Trophoblast cell (in vitro differentiated cells and primary cell): ENCODE results near the gene CSH1.
"Not testable (repeated sequence)": the region's sequence is repeated elsewhere in the genome, so short reads cannot be mapped to it uniquely, and the experiment has no call there.

Source experiments
- DNase-seq, 2 donors: peaks; one replicate each; pipeline ENCODE4 v3.0.0-alpha.2; 2016
- H2AFZ ChIP-seq: 2 replicates; pipeline ENCODE4 v1.6.1; 2013; ENCODE audit warnings: low read length, moderate library complexity, mild to moderate bottlenecking; ENCODE audit not compliant: insufficient read depth, poor library complexity
- H2AK5ac ChIP-seq: 2 replicates; pipeline ENCODE4 v1.6.1; 2013; ENCODE audit warnings: mild to moderate bottlenecking, low read length
- H2BK120ac ChIP-seq: 2 replicates; pipeline ENCODE4 v1.6.1; 2013; ENCODE audit warnings: low read length, mild to moderate bottlenecking, moderate library complexity; ENCODE audit not compliant: insufficient read depth, poor library complexity
- H2BK12ac ChIP-seq: 2 replicates; pipeline ENCODE4 v1.6.1; 2013; ENCODE audit warnings: mild to moderate bottlenecking, low read length, moderate library complexity
- H2BK5ac ChIP-seq: 2 replicates; pipeline ENCODE4 v1.6.1; 2013; ENCODE audit warnings: low read length, low read depth, moderate library complexity, mild to moderate bottlenecking; ENCODE audit not compliant: poor library complexity
- H3K14ac ChIP-seq: 2 replicates; pipeline ENCODE4 v1.6.1; 2013; ENCODE audit warnings: mild to moderate bottlenecking, low read length
- H3K18ac ChIP-seq: 2 replicates; pipeline ENCODE4 v1.6.1; 2013; ENCODE audit warnings: mild to moderate bottlenecking, low read length
- H3K23ac ChIP-seq: 2 replicates; pipeline ENCODE4 v1.6.1; 2013; ENCODE audit warnings: low read length
- H3K27ac ChIP-seq: 2 replicates; pipeline ENCODE4 v1.5.1; 2013; ENCODE audit warnings: low read depth, mild to moderate bottlenecking, inconsistent platforms, low read length, moderate library complexity
- H3K27me3 ChIP-seq: 2 replicates; pipeline ENCODE4 v1.6.1; 2013; ENCODE audit warnings: inconsistent platforms, mild to moderate bottlenecking, low read length, moderate library complexity; ENCODE audit not compliant: insufficient read depth
- H3K36me3 ChIP-seq, 2 experiments: 1 replicate in 1 of 2; 2 replicates in 1 of 2; pipeline ENCODE4 v1.6.1; 2013; ENCODE audit warnings: low read length in 2 of 2, mild to moderate bottlenecking in 2 of 2, moderate library complexity in 1 of 2; ENCODE audit not compliant: insufficient read depth in 2 of 2, control insufficient read depth in 1 of 2
- H3K4ac ChIP-seq: 2 replicates; pipeline ENCODE4 v1.6.1; 2013; ENCODE audit warnings: low read depth, mild to moderate bottlenecking, low read length, moderate library complexity
- H3K4me1 ChIP-seq, 2 experiments: 1 replicate in 1 of 2; 2 replicates in 1 of 2; pipeline ENCODE4 v1.6.1; 2013; ENCODE audit warnings: low read length in 2 of 2, mild to moderate bottlenecking in 2 of 2, moderate library complexity in 1 of 2; ENCODE audit not compliant: insufficient read depth in 2 of 2, control insufficient read depth in 1 of 2
- H3K4me2 ChIP-seq: 2 replicates; pipeline ENCODE4 v1.6.1; 2013; ENCODE audit warnings: inconsistent platforms, mild to moderate bottlenecking, low read length, moderate library complexity
- H3K4me3 ChIP-seq: 2 replicates; pipeline ENCODE4 v1.5.1; 2013; ENCODE audit warnings: mild to moderate bottlenecking, low read depth, low read length, inconsistent platforms
- H3K79me1 ChIP-seq: one replicate; pipeline ENCODE4 v1.6.1; 2013; ENCODE audit warnings: low read length
- H3K79me2 ChIP-seq: 2 replicates; pipeline ENCODE4 v1.6.1; 2013; ENCODE audit warnings: low read length, mild to moderate bottlenecking; ENCODE audit not compliant: control insufficient read depth, insufficient read depth, poor library complexity
- H3K9ac ChIP-seq: 2 replicates; pipeline ENCODE4 v1.6.1; 2013; ENCODE audit warnings: mild to moderate bottlenecking, low read length
- H3K9me3 ChIP-seq: 2 replicates; pipeline ENCODE4 v1.6.1; 2013; ENCODE audit warnings: low read depth, mild to moderate bottlenecking, control low read depth, inconsistent platforms, low read length; ENCODE audit not compliant: insufficient read depth
- H4K12ac ChIP-seq: 2 replicates; pipeline ENCODE4 v1.6.1; 2013; ENCODE audit warnings: low read depth, mild to moderate bottlenecking, low read length, moderate library complexity
- H4K8ac ChIP-seq: 2 replicates; pipeline ENCODE4 v1.6.1; 2013; ENCODE audit warnings: low read depth, mild to moderate bottlenecking, low read length, moderate library complexity
- H4K91ac ChIP-seq: one replicate; pipeline ENCODE4 v1.6.1; 2013; ENCODE audit warnings: low read depth, mild to moderate bottlenecking, low read length, moderate library complexity
- WGBS: extraction: QIAGEN DNeasy Blood & Tissue Kit; methylation state at CpG from one replicate; pipeline ENCODE4 v1.1.7; 2013; ENCODE audit warnings: missing lambda C conversion rate; ENCODE audit not compliant: insufficient read length, insufficient coverage; ENCODE audit errors: extremely low coverage; 5-methylcytosine and 5-hydroxymethylcytosine counted together

The CSH1 gene

GRCh38 chr17:63903787-63904201 is 7.4 kb upstream of the CSH1 start:
- H3K4me3 ChIP-seq, H3K18ac ChIP-seq: not testable (repeated sequence)
- no CpG with 5 or more reads among the region's 5 CpGs for WGBS

GRCh38 chr17:63901971-63902370 is 5.6 kb upstream of the CSH1 start:
- not testable (repeated sequence) for H2AFZ ChIP-seq, H3K23ac ChIP-seq, H3K4me1 ChIP-seq, H4K91ac ChIP-seq, H3K18ac ChIP-seq, H3K36me3 ChIP-seq, H4K8ac ChIP-seq, H4K12ac ChIP-seq, DNase-seq, H3K4me3 ChIP-seq, H3K9me3 ChIP-seq, H3K27ac ChIP-seq, H3K79me1 ChIP-seq, H3K9ac ChIP-seq, H3K79me2 ChIP-seq, H3K14ac ChIP-seq, H2BK12ac ChIP-seq, H3K4ac ChIP-seq, H2BK5ac ChIP-seq, H2AK5ac ChIP-seq, H3K27me3 ChIP-seq, H3K4me2 ChIP-seq, H2BK120ac ChIP-seq
- no CpG with 5 or more reads among the region's 2 CpGs for WGBS

More at GRCh38 chr17:63903787-63904201, 7.4 kb upstream of the CSH1 start:
- DNase-seq, H3K23ac ChIP-seq, H2BK12ac ChIP-seq, H3K27me3 ChIP-seq, H3K4me1 ChIP-seq, H3K4me2 ChIP-seq, H2AFZ ChIP-seq, H3K9ac ChIP-seq, H3K9me3 ChIP-seq, H3K36me3 ChIP-seq, H2BK120ac ChIP-seq, H3K27ac ChIP-seq, H3K79me1 ChIP-seq, H3K14ac ChIP-seq, H3K4ac ChIP-seq, H4K12ac ChIP-seq, H4K91ac ChIP-seq, H4K8ac ChIP-seq, H3K79me2 ChIP-seq, H2AK5ac ChIP-seq, H2BK5ac ChIP-seq: not testable (repeated sequence)

GRCh38 chr17:63898899-63899798 is 2.8 kb upstream of the CSH1 start:
- not testable (repeated sequence) for H3K9ac ChIP-seq, H4K8ac ChIP-seq, H3K14ac ChIP-seq, H3K4me3 ChIP-seq, H2BK12ac ChIP-seq, H2AK5ac ChIP-seq, H2BK5ac ChIP-seq, H3K27me3 ChIP-seq, H3K4me2 ChIP-seq, H3K4me1 ChIP-seq, H2AFZ ChIP-seq, H3K4ac ChIP-seq, H2BK120ac ChIP-seq, H3K36me3 ChIP-seq, DNase-seq, H3K27ac ChIP-seq, H3K79me2 ChIP-seq, H3K79me1 ChIP-seq, H4K91ac ChIP-seq, H3K9me3 ChIP-seq, H3K23ac ChIP-seq, H4K12ac ChIP-seq, H3K18ac ChIP-seq
- no CpG with 5 or more reads among the region's 6 CpGs for WGBS

- not testable (repeated sequence) for H3K4me2 ChIP-seq, H4K8ac ChIP-seq, H3K9ac ChIP-seq, H2AK5ac ChIP-seq, H3K4me3 ChIP-seq, H2BK5ac ChIP-seq, H3K27ac ChIP-seq, H4K91ac ChIP-seq, H3K36me3 ChIP-seq, H3K14ac ChIP-seq, H3K4me1 ChIP-seq, H2BK120ac ChIP-seq, H3K79me1 ChIP-seq, H2BK12ac ChIP-seq, H3K79me2 ChIP-seq, DNase-seq, H4K12ac ChIP-seq, H3K23ac ChIP-seq, H3K18ac ChIP-seq, H2AFZ ChIP-seq, H3K27me3 ChIP-seq, H3K4ac ChIP-seq, H3K9me3 ChIP-seq
- no CpG with 5 or more reads among the region's 10 CpGs for WGBS
These were observed 1.6 kb downstream of the CSH1 start for GRCh38 chr17:63894821-63895220.
